Stimulated activated naive CD8-positive, alpha-beta T cell treated with anti-CD3 and anti-CD28 coated beads, Interleukin-15, amount 100 ng/mL, for 72 hours (primary cell): ENCODE measurements around the gene MUC12.
"Not testable (repeated sequence)": the region's sequence is repeated elsewhere in the genome, so short reads cannot be mapped to it uniquely, and the experiment has no call there.

ENCODE experiments used
- ATAC-seq: fragments of 150-1000 bp; cut with Tn5 transposase; 2 replicates; pipeline ENCODE4 v1.10.0; 2021; ENCODE audit warnings: mild to moderate bottlenecking, moderate library complexity
- DNase-seq, 2 donors: peaks; one replicate each; pipeline ENCODE4 v3.0.0; 2021 to 2022
- H3K27ac Mint-ChIP-seq, 2 donors: one replicate each; pipeline ENCODE4 v1.8.0; 2022; ENCODE audit warnings: mild to moderate bottlenecking in 2 of 2, mixed read lengths in 2 of 2, moderate library complexity in 2 of 2
- H3K27me3 Mint-ChIP-seq: one replicate; pipeline ENCODE4 v1.8.0; 2022; ENCODE audit warnings: mixed read lengths
- H3K4me1 Mint-ChIP-seq: one replicate; pipeline ENCODE4 v1.8.0; 2022; ENCODE audit warnings: mild to moderate bottlenecking, mixed read lengths
- H3K4me3 Mint-ChIP-seq, 2 donors: one replicate each; pipeline ENCODE4 v1.8.0; 2022; ENCODE audit warnings: mild to moderate bottlenecking in 2 of 2, mixed read lengths in 2 of 2, moderate library complexity in 1 of 2
- H3K9me3 Mint-ChIP-seq, 2 donors: one replicate each; pipeline ENCODE4 v1.8.0; 2022; ENCODE audit warnings: mixed read lengths in 2 of 2

Gene MUC12

DNA sequence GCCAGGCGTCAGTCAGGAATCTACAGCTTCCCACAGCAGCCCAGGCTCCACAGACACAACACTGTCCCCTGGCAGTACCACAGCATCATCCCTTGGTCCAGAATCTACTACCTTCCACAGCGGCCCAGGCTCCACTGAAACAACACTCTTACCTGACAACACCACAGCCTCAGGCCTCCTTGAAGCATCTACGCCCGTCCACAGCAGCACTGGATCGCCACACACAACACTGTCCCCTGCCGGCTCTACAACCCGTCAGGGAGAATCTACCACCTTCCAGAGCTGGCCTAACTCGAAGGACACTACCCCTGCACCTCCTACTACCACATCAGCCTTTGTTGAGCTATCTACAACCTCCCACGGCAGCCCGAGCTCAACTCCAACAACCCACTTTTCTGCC is 30.7 kb downstream of the MUC12 start:
- H3K27ac Mint-ChIP-seq, H3K4me3 Mint-ChIP-seq, ATAC-seq, H3K9me3 Mint-ChIP-seq, H3K4me1 Mint-ChIP-seq, H3K27me3 Mint-ChIP-seq, DNase-seq: not testable (repeated sequence)

DNA sequence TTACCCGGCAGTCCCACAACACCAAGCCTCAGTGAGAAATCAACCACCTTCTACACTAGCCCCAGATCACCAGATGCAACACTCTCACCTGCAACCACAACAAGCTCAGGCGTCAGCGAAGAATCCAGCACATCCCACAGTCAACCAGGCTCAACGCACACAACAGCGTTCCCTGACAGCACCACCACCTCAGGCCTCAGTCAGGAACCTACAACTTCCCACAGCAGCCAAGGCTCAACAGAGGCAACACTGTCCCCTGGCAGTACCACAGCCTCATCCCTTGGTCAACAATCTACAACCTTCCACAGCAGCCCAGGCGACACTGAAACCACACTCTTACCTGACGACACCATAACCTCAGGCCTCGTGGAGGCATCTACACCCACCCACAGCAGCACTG is 33.0 kb downstream of the MUC12 start:
- H3K27me3 Mint-ChIP-seq, H3K4me3 Mint-ChIP-seq, H3K9me3 Mint-ChIP-seq, H3K27ac Mint-ChIP-seq, DNase-seq, H3K4me1 Mint-ChIP-seq, ATAC-seq: not testable (repeated sequence)

DNA sequence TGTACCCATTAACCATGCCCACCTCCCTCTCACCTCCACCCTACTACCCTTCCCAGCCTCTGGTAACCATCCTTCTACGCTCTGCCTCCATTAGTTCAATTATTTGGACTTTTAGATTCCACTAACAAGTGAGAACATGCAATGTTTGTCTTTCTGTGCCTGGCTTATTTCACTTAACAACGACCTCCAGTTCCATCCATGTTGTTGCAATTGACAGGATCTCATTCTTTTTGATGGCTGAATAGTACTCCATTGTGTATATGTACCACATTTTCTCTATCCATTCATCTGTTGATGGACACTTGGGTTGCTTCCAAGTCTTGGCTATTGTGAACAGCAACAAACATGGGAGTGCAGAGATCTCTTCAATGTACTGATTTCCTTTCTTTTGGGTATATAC is 38.0 kb downstream of the MUC12 start:
- H3K4me1 Mint-ChIP-seq, DNase-seq, H3K9me3 Mint-ChIP-seq, ATAC-seq, H3K4me3 Mint-ChIP-seq, H3K27ac Mint-ChIP-seq: not testable (repeated sequence)
- peaks cover 12% of the 10 kb centered on the region for H3K27me3 Mint-ChIP-seq

DNA sequence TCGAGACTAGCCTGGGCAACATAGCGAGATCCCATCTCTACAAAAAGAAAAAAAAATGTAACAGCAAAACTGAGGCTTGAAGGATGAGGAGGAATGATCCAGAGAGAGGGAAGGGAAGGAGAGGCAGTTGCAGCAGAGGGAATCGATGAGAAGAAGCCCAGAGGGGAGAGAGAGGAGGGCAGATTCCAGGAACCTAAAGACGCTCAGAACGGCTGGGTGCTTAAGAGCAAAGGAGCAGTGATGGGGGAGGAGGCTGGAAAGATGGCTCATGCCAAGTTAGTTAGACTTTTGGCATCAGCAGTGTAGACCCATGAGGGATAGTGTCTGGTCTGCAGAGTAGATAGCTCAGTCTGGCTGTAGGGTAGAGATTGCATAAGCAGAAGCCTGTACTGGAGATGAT is 40.3 kb downstream of the MUC12 start:
- Mint-ChIP-seq H3K4me3 (no peak overlapping the region), H3K9me3 (peaks cover 0 to 4% of the 10 kb centered on the region in 2 donors), H3K27ac (no peak overlapping the region), H3K27me3 (peaks cover 12% of the 10 kb centered on the region), H3K4me1 (no peaks in the 10 kb centered on the region)
- ATAC-seq (no peak), DNase-seq (no peak)

DNA sequence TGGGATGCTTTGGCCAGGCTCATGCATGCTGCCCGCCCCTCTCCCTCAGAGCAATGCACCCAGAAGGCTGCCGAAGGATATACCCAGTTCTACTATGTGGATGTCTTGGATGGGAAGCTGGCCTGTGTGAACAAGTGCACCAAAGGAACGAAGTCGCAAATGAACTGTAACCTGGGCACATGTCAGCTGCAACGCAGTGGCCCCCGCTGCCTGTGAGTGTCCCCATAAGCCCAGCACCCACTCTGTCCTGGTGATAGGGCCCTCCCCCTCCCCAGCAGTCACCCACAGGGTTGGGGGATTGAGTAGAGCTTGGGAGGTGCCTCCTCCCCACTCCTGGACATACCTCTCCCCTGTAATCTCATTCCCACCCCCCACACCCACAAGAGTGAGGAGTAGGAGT is 43.6 kb downstream of the MUC12 start:
- Mint-ChIP-seq H3K27me3 (peaks cover 33% of the 10 kb centered on the region), H3K4me3 (no peak overlapping the region), H3K9me3 (no peaks in the 10 kb centered on the region), H3K27ac (no peak overlapping the region), H3K4me1 (peaks cover 21% of the 10 kb centered on the region)
- ATAC-seq: no peak
- no peak for DNase-seq

DNA sequence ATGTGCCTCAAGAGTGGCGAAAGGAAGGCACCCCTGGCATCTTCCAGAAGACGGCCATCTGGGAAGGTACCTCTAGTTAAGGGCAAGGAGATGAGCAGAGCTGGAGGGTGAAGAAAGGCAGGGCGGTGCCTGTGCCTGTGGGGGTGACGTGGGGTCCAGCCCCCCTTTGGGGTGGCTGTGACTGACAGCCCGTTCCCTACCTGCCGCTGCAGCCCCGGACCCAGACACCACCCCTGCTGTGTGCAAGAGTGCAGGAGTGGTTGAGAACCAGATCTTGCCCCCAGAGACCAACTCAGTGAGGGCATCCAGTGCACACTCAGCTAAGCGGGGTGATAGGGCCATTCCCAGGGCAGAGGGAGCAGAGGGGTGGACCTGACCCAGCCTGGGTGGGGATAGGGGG is 46.3 kb downstream of the MUC12 start:
- H3K4me3 Mint-ChIP-seq: peak overlapping the region in 1 of 2 donors; percentile 11
- H3K9me3 Mint-ChIP-seq: no peaks in the 10 kb centered on the region
- peaks cover 39% of the 10 kb centered on the region for H3K27me3 Mint-ChIP-seq
- DNase-seq: no peak
- H3K27ac Mint-ChIP-seq: no peak overlapping the region
- no peak for ATAC-seq
- peaks cover 39% of the 10 kb centered on the region for H3K4me1 Mint-ChIP-seq

DNA sequence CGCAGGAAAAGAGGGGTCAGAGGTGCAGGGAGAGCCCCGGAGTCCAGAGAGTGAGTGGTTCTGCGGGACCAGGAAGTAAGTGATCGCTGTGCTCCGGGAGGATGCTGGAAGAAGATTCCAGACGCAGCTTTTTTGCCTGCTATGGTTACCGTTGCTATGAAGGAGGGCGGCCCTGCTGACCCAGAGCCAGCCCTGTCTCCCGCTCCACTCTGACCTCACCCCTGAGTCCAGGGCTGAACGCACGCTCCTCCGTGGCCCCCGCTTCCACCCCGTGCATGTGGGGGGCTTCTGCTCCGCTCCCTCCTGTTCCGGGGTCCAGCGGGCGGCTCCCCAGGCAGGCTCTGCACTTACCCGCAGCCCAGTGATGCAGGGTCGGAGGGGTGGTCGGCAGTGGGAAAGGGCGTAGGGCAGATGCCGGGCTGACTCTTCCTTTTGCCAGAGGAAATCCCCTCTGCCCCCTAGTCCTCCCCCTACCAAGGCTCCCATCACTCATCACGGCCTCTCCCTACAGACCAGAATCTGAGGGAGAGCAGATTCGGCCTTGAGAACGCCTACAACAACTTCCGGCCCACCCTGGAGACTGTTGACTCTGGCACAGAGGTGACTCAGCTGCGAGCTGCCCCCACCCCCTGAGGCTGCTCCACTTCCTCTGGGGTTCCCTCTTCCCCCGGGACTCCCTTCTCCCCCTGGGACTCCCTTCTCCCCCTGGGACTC is 47.9 kb downstream of the MUC12 start:
- Mint-ChIP-seq H3K27ac (peak overlapping the region; percentile 76 to 89), H3K4me3 (peak overlapping the region; percentile 82 to 85), H3K27me3 (peaks cover 54% of the 10 kb centered on the region), H3K9me3 (no peaks in the 10 kb centered on the region), H3K4me1 (peaks cover 39% of the 10 kb centered on the region)
- DNase-seq (peak; percentile 55 to 68), ATAC-seq (peak; percentile 92)

DNA sequence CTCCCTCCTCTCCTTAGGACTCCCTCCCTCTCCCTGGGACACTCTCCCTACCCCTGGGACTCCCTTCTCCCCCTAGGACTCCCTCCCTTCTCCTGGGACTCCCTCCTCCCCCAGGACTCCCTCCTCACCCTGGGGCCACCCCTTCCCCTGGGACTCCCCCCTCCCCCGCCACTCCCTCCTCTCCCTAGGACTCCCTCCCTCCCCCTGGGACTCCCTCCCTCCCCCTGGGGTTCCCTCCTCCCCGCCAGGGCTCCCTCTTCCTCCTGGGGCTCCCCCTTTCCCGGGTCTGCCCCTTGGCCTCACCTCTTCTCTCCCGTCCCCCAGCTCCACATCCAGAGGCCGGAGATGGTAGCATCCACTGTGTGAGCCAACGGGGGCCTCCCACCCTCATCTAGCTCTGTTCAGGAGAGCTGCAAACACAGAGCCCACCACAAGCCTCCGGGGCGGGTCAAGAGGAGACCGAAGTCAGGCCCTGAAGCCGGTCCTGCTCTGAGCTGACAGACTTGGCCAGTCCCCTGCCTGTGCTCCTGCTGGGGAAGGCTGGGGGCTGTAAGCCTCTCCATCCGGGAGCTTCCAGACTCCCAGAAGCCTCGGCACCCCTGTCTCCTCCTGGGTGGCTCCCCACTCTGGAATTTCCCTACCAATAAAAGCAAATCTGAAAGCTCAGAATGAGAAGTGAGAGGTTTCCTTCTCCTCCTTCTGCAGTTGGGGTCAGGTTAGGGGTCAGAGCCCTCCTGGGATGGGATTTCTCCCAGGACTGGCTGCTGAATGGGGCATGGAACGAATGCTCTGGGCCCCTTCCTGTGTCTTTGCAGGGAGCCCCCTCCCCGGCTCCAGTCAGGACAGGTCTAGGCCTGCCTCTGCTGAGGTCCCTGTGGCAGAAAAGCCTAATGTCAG is 49.2 kb downstream of the MUC12 start:
- H3K4me3 Mint-ChIP-seq: peak overlapping the region; percentile 53 to 86
- H3K9me3 Mint-ChIP-seq: no peaks in the 10 kb centered on the region
- H3K27ac Mint-ChIP-seq: peak overlapping the region; percentile 84 to 93
- ATAC-seq (peak; percentile 55), DNase-seq (peak in 1 of 2 donors; percentile 29)
- H3K4me1 Mint-ChIP-seq: peaks cover 39% of the 10 kb centered on the region
- H3K27me3 Mint-ChIP-seq: peaks cover 56% of the 10 kb centered on the region

DNA sequence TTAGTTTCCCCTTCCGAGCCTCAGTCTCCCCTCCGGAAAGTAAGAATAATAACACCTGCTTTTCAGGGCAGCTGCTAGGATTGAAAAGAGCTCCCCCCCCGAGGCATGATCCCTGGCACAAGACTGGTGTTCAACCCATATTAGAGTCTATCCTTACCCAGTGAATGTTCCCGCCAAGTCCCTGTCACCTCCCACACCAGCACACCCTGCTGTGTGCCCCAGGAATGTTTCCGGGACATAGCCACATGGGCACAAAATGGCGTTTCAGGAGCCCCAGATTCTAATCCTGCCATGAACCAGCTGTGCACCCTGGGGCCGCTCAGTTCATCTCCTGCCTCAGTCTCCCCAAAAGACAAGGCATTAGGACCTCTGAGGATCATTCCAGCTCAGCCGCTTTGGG is 51.1 kb downstream of the MUC12 start:
- Mint-ChIP-seq H3K9me3 (no peaks in the 10 kb centered on the region), H3K4me1 (peaks cover 38% of the 10 kb centered on the region), H3K27me3 (peaks cover 55% of the 10 kb centered on the region), H3K27ac (no peak overlapping the region), H3K4me3 (no peak overlapping the region)
- DNase-seq (no peak), ATAC-seq (no peak)

DNA sequence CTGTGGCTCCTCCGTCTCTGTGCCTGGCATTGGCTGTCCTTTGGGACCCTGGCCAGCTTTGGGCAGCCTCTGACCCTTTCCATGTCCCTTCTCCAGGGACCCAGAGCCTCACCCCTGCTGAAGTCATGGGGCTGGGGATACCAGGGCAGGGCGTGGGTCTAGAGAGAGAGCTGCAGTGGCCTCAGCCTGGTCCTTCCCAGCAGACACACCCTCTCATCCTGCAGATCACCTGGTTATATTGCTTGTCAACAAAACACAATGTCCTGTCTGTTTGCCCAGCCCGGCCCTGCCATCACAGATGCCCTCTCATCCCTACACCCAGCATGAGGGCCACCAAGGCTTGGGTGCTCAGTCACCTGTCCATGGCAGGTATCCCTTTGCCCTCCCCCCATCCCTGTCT is 52.3 kb downstream of the MUC12 start:
- H3K27me3 Mint-ChIP-seq: peaks cover 42% of the 10 kb centered on the region
- H3K4me1 Mint-ChIP-seq: peaks cover 26% of the 10 kb centered on the region
- no peak overlapping the region for H3K27ac Mint-ChIP-seq
- DNase-seq (no peak), ATAC-seq (no peak)
- H3K4me3 Mint-ChIP-seq: no peak overlapping the region
- no peaks in the 10 kb centered on the region for H3K9me3 Mint-ChIP-seq

DNA sequence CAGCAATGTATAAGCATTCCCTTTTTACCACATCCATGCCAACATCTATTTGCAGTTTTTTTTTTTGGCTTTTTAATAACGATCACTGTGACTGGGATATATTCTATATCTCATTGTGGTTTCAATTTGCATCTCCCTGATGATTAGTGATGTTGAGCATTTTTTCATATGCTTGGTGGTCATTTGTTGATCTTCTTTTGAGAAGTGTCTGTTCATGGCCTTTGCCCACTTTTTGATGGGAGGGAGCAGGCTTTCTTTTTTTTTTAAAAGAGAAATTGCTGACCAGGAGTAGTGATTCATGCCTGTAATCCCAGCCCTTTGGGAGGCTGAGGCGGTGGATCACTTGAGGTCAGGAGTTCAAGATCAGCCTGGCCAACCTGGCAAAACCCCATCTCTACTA is 54.5 kb downstream of the MUC12 start:
- H3K27ac Mint-ChIP-seq: no peak overlapping the region
- ATAC-seq: no peak
- H3K4me1 Mint-ChIP-seq: peaks cover 10% of the 10 kb centered on the region
- no peak overlapping the region for H3K4me3 Mint-ChIP-seq
- H3K27me3 Mint-ChIP-seq: peaks cover 32% of the 10 kb centered on the region
- DNase-seq: no peak
- no peaks in the 10 kb centered on the region for H3K9me3 Mint-ChIP-seq

DNA sequence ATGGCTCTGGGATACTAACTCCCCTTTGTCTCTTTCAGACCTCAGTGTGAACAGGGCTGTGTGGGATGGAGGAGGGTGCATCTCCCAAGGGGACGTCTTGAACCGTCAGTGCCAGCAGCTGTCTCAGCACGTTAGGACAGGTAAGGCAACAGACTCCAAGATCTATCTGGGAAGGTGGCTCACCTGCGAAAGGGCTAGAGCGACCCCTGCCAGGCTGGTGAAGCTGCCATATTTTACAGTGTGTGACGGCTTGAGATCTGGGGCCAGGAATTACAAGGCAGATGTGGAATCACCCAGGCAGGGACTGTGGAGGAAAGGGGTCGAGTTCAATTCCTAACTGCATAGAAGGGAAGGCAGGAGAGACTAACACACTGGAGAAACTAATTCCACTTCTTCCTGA is 61.7 kb downstream of the MUC12 start:
- no peaks in the 10 kb centered on the region for H3K27me3 Mint-ChIP-seq
- H3K4me3 Mint-ChIP-seq: no peak overlapping the region
- DNase-seq (no peak), ATAC-seq (no peak)
- H3K27ac Mint-ChIP-seq: no peak overlapping the region
- H3K4me1 Mint-ChIP-seq: no peaks in the 10 kb centered on the region
- H3K9me3 Mint-ChIP-seq: no peaks in the 10 kb centered on the region

DNA sequence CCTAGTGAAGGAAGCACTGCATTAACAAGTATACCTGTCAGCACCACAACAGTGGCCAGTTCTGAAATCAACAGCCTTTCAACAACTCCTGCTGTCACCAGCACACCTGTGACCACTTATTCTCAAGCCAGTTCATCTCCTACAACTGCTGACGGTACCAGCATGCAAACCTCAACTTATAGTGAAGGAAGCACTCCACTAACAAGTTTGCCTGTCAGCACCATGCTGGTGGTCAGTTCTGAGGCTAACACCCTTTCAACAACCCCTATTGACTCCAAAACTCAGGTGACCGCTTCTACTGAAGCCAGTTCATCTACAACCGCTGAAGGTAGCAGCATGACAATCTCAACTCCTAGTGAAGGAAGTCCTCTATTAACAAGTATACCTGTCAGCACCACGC is 66.6 kb downstream of the MUC12 start:
- no peaks in the 10 kb centered on the region for H3K27me3 Mint-ChIP-seq
- no peak overlapping the region for H3K4me3 Mint-ChIP-seq
- no peaks in the 10 kb centered on the region for H3K4me1 Mint-ChIP-seq

DNA sequence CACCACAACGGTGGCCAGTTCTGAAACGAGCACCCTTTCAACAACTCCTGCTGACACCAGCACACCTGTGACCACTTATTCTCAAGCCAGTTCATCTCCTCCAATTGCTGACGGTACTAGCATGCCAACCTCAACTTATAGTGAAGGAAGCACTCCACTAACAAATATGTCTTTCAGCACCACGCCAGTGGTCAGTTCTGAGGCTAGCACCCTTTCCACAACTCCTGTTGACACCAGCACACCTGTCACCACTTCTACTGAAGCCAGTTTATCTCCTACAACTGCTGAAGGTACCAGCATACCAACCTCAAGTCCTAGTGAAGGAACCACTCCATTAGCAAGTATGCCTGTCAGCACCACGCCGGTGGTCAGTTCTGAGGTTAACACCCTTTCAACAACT is 71.9 kb downstream of the MUC12 start:
- not testable (repeated sequence) for H3K4me1 Mint-ChIP-seq, H3K9me3 Mint-ChIP-seq, DNase-seq, H3K4me3 Mint-ChIP-seq, ATAC-seq, H3K27ac Mint-ChIP-seq
- H3K27me3 Mint-ChIP-seq: peaks cover 11% of the 10 kb centered on the region

More for the DNA sequence above, 66.6 kb downstream of the MUC12 start:
- DNase-seq: no peak
- ATAC-seq: no peak
- Mint-ChIP-seq H3K9me3 (no peaks in the 10 kb centered on the region), H3K27ac (no peak overlapping the region)

DNA sequence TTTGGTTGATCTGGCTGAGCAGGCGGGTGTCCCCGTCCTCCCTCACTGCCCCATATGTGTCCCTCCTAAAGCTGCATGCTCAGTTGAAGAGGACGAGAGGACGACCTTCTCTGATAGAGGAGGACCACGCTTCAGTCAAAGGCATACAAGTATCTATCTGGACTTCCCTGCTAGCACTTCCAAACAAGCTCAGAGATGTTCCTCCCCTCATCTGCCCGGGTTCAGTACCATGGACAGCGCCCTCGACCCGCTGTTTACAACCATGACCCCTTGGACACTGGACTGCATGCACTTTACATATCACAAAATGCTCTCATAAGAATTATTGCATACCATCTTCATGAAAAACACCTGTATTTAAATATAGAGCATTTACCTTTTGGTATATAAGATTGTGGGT is 89.0 kb downstream of the MUC12 start:
- DNase-seq: peak in 1 of 2 donors; percentile 24
- Mint-ChIP-seq H3K27me3 (peaks cover 67% of the 10 kb centered on the region), H3K4me3 (no peak overlapping the region), H3K4me1 (no peaks in the 10 kb centered on the region), H3K27ac (no peak overlapping the region), H3K9me3 (no peaks in the 10 kb centered on the region)
- no peak for ATAC-seq

DNA sequence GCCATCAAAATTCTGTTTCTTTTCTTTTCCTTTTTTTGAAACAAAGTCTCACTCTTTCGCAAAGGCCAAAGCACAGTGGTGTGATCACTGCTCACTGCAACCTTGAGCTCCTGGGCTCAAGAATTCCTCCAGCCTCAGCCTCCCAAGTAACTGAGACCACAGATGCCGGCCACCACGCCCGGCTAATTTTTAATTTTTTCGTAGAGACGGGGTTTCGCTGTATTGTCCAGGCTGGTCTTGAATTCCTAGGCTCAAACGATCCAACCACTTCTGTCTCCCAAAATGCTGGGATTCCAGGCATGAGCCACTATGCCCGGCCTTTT is 90.2 kb downstream of the MUC12 start:
- Mint-ChIP-seq H3K27ac (no peak overlapping the region), H3K4me1 (no peaks in the 10 kb centered on the region), H3K4me3 (no peak overlapping the region), H3K9me3 (no peaks in the 10 kb centered on the region), H3K27me3 (peaks cover 71% of the 10 kb centered on the region)
- no peak for DNase-seq
- ATAC-seq: no peak
